ENCODE data around the gene SEL1L.
"Not testable (repeated sequence)": the region's sequence is repeated elsewhere in the genome, so short reads cannot be mapped to it uniquely, and the experiment has no call there.

The SEL1L gene

DNA sequence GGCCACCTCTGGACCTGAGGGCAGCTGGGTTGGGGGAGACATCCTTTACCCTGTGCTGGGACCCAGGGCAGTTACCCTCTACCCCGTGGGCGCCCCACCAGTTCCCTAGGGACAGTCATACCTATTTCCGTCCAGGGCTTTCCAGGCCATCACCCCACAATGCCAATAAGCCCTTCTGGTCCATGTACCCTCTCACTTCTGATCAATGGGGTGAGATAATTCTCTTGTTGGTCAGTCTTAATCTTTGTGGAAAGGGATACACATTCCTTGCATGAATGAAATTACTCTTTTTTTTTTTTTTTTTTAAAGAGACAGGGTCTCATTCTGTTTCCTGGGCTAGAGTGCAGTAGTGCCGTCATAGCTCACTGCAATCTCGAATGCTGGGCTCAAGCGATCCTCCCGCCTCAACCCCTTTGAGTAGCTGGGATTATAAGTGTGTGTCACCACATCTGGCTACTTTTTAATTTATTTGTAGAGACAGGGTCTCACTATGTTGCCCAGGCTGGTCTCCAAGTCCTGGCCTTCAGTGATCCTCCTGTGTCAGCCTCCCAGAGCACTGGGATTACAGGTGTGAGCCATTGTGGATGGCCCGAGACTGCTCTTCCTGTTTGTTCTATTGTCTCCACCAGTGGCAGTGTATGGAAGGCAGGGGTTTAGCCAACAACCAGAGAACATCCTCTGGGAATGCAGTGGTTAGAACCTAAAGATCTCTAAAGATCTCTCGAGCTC, 87.2 kb downstream of the SEL1L start:
- DNase-seq (ENCODE audit: low spot score) = no peak

- no peak for DNase-seq (ENCODE audit: low spot score)
These were observed 92.0 kb downstream of the SEL1L start for GRCh38 chr14:81441626-81442134.

DNA sequence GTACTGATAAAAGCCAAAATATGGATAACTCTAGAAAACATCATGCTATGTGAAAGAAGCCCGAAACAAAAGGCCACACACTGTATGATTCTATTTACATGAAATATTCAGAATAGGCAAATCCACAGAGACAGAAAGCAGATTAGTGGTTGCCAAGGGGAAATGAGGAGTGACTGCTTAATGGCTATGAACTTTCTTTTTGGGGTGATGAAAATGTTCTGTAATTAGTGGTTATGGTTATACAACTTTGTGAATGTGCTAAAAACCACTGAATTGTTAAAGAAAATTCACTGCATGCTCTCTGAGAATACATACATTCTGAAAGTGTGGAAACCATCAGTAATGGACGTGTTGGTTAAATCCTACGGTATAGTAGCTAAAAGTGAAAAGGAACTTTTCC, 93.6 kb downstream of the SEL1L start:
- DNase-seq (ENCODE audit: low spot score) = no peak

DNA sequence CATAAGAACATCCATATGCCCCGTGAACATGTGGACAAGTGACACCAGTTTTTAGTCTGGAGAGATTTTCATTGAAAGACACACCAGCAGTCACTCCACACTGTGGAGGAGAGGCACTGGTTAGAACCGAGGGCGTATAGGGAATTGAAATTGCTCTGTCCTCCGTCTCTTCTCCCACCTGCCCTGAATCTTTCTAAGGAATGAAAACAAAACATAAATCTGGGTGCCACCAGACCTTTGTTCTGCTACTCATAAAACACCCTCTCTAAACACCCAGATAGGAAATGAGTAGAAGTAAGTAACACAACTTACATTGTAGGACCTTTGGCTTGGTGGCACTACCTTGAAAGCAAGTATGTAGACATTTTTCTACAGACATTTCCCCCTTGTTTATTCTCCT, 96.4 kb downstream of the SEL1L start:
- no peak for DNase-seq (ENCODE audit: low spot score)

DNA sequence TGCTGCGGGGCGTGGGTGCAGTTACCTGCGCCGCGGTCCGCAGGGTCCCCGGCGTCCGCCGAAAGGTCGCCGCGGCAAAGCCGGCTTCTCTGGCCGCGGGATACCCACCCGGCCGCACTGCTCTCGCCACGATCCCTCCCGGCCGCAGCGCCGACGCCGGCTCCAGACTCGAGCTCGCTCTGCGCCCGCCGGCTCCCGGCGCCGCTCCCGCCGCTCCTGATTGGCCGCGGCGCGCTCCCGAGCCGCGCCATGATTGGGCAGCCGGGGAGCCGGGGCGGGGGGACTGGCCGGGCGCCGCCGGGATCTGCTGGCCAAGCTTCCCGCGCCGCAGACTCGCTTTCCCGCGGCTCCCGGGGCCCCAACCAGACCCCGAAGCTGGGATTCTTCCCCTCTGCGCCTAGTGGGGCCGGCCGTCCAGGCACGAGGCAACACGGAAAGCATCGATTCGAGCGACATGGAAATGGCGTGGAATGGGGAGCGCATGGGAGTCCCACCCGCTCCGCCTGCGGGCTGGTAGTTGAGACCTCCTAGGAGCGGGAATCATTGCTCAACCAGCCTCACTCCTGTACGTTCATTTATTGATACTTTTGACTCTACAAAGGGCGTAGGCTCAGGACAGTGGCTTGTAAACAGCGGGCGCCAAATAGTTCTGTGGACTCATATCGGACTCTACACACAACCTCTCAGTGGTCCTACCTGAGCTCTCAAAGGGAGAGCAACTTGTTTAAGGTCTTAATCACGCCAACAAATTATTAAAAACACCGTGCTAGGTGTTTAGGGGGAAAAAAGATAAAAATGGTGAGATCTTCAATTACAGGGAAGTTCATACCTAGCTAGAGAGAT, 97.1 kb downstream of the SEL1L start:
- no peak for DNase-seq (ENCODE audit: low spot score)

DNA sequence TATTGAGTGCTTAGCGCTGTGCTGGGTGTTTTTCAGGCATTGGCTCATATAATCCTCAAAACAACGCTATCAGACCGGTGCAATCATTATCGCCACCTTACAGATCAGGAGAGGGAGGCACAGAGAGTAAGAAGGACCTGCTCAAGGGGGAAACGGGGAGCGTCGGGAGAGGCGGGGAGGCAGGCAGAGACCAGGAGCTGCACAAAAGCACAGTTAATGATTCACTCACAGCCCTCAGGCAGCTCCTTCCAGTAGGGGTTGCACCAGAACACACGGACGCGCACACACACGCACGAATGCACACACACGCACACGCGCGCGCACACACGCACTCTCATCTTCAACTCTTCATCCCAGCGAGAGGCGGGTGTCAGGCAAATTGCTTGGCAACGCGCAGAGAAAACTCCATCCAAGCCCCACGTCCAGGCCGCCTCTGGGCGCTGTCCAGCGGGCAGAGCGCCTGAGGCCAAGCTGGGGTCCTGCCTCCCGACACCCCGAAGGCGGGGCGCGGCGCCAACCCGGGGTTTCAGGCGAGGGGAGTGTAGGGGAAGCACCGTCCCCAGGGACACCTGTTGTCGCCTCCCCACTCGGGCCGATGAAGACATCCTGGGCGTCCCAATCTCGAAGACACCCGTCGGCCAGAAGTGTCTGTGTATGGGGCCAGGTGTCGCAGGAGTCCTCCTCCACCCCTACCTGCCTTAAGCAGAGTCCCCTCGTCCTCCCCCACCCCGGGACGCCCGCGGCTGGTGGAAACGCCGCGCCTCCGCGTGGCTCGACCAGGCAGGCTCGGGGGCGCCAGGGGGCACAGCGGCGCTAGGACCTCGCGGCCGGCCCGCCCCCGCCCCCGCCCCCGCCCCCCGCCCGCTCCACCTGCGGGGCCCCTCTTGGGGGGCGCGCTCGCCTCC, 98.0 kb downstream of the SEL1L start:
- peak; percentile 6 for DNase-seq (ENCODE audit: low spot score)

- DNase-seq (ENCODE audit: low spot score) = no peak
These were observed 98.6 kb downstream of the SEL1L start for GRCh38 chr14:81435048-81435390.

- no peak for DNase-seq (ENCODE audit: low spot score)
These were observed 99.4 kb downstream of the SEL1L start for GRCh38 chr14:81434230-81434629.

GRCh38 chr14:81433378-81433777, 100.3 kb downstream of the SEL1L start:
- DNase-seq (ENCODE audit: low spot score) = no peak

DNA sequence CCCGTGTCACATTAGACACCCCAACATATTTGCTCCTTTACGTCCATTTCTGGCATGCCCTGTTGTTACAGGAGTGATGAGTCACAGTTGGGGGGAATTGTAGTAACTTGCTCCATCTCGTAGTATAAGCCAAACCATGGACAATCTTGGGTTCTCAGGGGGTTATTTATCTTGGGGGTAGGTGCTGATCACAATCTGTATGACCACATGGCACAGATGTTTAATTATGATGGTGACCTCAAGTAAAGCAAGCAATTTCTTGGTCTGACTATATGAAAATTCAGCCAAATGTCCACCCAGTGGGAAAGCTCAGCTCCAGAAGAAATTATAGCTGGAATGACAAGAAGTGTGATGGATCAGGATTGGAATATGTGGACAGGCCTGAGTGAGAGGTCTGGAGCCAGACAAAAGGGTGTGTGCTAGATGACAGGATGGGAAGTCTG, 101.4 kb downstream of the SEL1L start:
- DNase-seq (ENCODE audit: low spot score) = no peak

- no peak for DNase-seq (ENCODE audit: low spot score)
These were observed 103.4 kb downstream of the SEL1L start for GRCh38 chr14:81430235-81430634.

- not testable (repeated sequence) for DNase-seq (ENCODE audit: low spot score)
These were observed 103.9 kb downstream of the SEL1L start for GRCh38 chr14:81429749-81430148.

DNA sequence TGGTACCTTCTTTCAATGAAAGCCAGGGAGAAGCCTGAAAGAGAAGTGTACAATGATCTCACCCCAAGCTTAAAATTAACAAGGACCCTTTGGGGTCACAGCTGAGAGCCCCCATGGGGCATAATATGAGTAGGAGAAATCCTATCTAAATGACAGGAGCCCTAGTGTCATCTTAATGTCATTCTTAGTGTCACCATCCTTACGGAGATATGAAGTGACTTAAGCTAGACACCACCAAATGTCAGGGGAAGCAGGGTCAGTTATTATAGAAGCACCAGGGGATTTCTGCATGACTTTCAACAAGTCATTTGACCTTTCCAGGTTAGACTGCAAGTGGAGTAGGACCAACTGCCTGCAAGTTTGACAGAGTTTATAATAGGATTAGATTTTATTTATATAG, 104.6 kb downstream of the SEL1L start:
- DNase-seq (ENCODE audit: low spot score) = no peak

DNA sequence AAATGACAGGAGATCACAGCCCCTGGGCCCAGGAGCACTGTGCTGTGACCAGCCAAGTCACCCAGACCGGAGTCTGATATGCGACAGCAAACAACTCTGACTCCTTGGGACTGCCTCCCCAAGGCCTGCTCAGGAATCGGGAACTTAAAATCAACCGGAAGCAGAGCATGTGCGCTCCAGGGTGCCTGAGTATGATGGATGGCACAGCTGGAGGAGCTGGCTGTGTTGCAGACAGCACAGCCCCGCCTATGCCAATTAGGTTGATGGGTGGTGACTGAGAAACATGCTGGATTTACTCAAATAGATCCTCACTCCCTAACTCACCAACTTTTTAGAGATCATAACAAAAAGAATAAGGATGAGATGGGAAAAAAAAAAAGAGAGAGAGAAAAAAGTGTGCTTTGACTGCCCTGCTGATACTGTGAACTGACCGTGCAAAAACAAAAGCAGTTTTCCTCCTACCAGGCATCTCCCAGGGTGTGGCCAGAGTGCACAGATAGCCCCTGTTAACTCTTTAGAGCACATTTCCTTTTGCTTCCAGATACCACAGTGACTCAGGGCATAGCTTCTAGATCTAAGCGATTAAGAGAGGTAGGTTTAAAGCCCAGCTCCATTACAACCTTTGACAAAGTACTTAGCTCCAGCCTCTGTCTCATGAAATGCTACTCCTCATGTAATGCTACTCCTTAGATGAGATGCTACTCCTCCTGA, 106.2 kb downstream of the SEL1L start:
- no peak for DNase-seq (ENCODE audit: low spot score)

- no peak for DNase-seq (ENCODE audit: low spot score)
These were observed 110.1 kb downstream of the SEL1L start for GRCh38 chr14:81423504-81423903.
